Effector CD4-positive, alpha-beta T cell (primary cell): ENCODE data around the gene STYXL2.

ENCODE experiments used
- DNase-seq: peaks from one replicate; pipeline ENCODE4 v3.0.0-alpha.2; 2020

Gene STYXL2

GRCh38 chr1:167111868-167112709, 18.2 kb downstream of the STYXL2 start:
- no peak for DNase-seq

- DNase-seq: no peak
These were observed 20.9 kb downstream of the STYXL2 start for GRCh38 chr1:167114725-167115124.

- DNase-seq: no peak
These were observed 21.8 kb downstream of the STYXL2 start for GRCh38 chr1:167115655-167116054.

GRCh38 chr1:167116174-167116573, 22.3 kb downstream of the STYXL2 start:
- DNase-seq: no peak

- DNase-seq: no peak
These were observed 23.4 kb downstream of the STYXL2 start for GRCh38 chr1:167117225-167117624.

GRCh38 chr1:167118188-167118587, 24.3 kb downstream of the STYXL2 start:
- no peak for DNase-seq

- DNase-seq: no peak
These were observed 25.8 kb downstream of the STYXL2 start for GRCh38 chr1:167119696-167120095.

GRCh38 chr1:167120899-167121298, 27.0 kb downstream of the STYXL2 start:
- DNase-seq: no peak

- DNase-seq: no peak
These were observed 27.7 kb downstream of the STYXL2 start for GRCh38 chr1:167121375-167122120.

- no peak for DNase-seq
These were observed 28.2 kb downstream of the STYXL2 start for GRCh38 chr1:167122121-167122480.

GRCh38 chr1:167122568-167122967, 28.7 kb downstream of the STYXL2 start:
- no peak for DNase-seq

GRCh38 chr1:167126317-167126716, 32.4 kb downstream of the STYXL2 start:
- DNase-seq: no peak

- no peak for DNase-seq
These were observed 32.9 kb downstream of the STYXL2 start for GRCh38 chr1:167126811-167127210.

GRCh38 chr1:167127236-167127635, 33.4 kb downstream of the STYXL2 start:
- DNase-seq: no peak

- DNase-seq: no peak
These were observed 33.8 kb downstream of the STYXL2 start for GRCh38 chr1:167127661-167128060.

GRCh38 chr1:167128261-167129227, 34.7 kb downstream of the STYXL2 start:
- DNase-seq: no peak

- no peak for DNase-seq
These were observed 37.1 kb downstream of the STYXL2 start for GRCh38 chr1:167130829-167131510.

- DNase-seq: no peak
These were observed 38.6 kb downstream of the STYXL2 start for GRCh38 chr1:167132301-167133010.

GRCh38 chr1:167135281-167135840, 41.5 kb downstream of the STYXL2 start:
- DNase-seq: no peak

GRCh38 chr1:167136191-167136614, 42.3 kb downstream of the STYXL2 start:
- DNase-seq: no peak

GRCh38 chr1:167136806-167137205, 42.9 kb downstream of the STYXL2 start:
- DNase-seq: no peak
